Posterior cingulate gyrus (tissue), 11 donors: Measurements from ENCODE around the gene CHMP1A.
A peak's percentile ranks its signal among the peaks of the same experiment; 100 is the strongest.
"Not testable (repeated sequence)": the region's sequence is repeated elsewhere in the genome, so short reads cannot be mapped to it uniquely, and the experiment has no call there.

ENCODE experiments used
- DNase-seq, 10 donors: peaks; one replicate each; pipeline versions ENCODE4 v3.0.0 to v3.0.0-alpha.2; 2020 to 2021; ENCODE audit warnings: mixed read lengths in 3 of 10
- intact Hi-C: fragments of 100-400 bp; cut with DNase I; formaldehyde crosslinking; loops from one replicate; pipeline ENCODE4 v1.15.1; 2023

CHMP1A gene

GRCh38 chr16:89667633-89668032, 10.1 kb upstream of the CHMP1A start:
- intact Hi-C loops: no loop called here
- DNase-seq: no peak

- intact Hi-C loops: not testable (repeated sequence)
- peak in 7 of 10 donors; percentile 33 to 93 (median 54) for DNase-seq
These were observed 9.5 kb upstream of the CHMP1A start for GRCh38 chr16:89667000-89667399.

GRCh38 chr16:89664238-89664637, 6.7 kb upstream of the CHMP1A start:
- DNase-seq, intact Hi-C loops: not testable (repeated sequence)

GRCh38 chr16:89661215-89661614, 3.7 kb upstream of the CHMP1A start:
- intact Hi-C loops: no loop called here
- DNase-seq: no peak

- intact Hi-C loops: no loop called here
- DNase-seq: no peak
These were observed 2.6 kb upstream of the CHMP1A start for GRCh38 chr16:89660146-89660545.

- intact Hi-C loops: loop anchor here (5.0 kb wide), 1 partner anchor 416 kb away; no protein-coding TSS in a partner anchor
- DNase-seq: peak in 2 of 10 donors; percentile 78 to 85
These were observed 842 bp upstream of the CHMP1A start for GRCh38 chr16:89658221-89658879.

- intact Hi-C loops: loop anchor here (5.0 kb wide), 1 partner anchor 414 kb away; no protein-coding TSS in a partner anchor
- peak in 2 of 10 donors; percentile 76 to 82 for DNase-seq
These were observed 930 bp downstream of the CHMP1A start for GRCh38 chr16:89656435-89657121.

- no peak for DNase-seq
- intact Hi-C loops: loop anchor here (5.0 kb wide), 1 partner anchor 413 kb away; no protein-coding TSS in a partner anchor
These were observed 2.4 kb downstream of the CHMP1A start for GRCh38 chr16:89655062-89655643.

- intact Hi-C loops: no loop called here
- DNase-seq: no peak
These were observed 3.7 kb downstream of the CHMP1A start for GRCh38 chr16:89653656-89654295.

GRCh38 chr16:89651584-89651983, 5.9 kb downstream of the CHMP1A start:
- intact Hi-C loops: no loop called here
- peak in 7 of 10 donors; percentile 28 to 92 (median 49) for DNase-seq

GRCh38 chr16:89646906-89647305, 10.6 kb downstream of the CHMP1A start:
- intact Hi-C loops: loop anchor here (10.0 kb wide), 1 partner anchor 82 kb away; the partner anchor contains the start of gene RPL13
- DNase-seq: no peak

- intact Hi-C loops: loop anchor here (10.0 kb wide), 1 partner anchor 81 kb away; the partner anchor contains the start of gene RPL13
- peak in 1 of 10 donors; percentile 76 for DNase-seq
These were observed 11.2 kb downstream of the CHMP1A start for GRCh38 chr16:89646270-89646669.

GRCh38 chr16:89645122-89645521, 12.4 kb downstream of the CHMP1A start:
- no peak for DNase-seq
- intact Hi-C loops: loop anchor here (10.0 kb wide), 1 partner anchor 80 kb away; the partner anchor contains the start of gene RPL13

- no peak for DNase-seq
- intact Hi-C loops: loop anchor here (10.0 kb wide), 1 partner anchor 79 kb away; the partner anchor contains the start of gene RPL13
These were observed 13.7 kb downstream of the CHMP1A start for GRCh38 chr16:89643769-89644300.

GRCh38 chr16:89642574-89642973, 14.9 kb downstream of the CHMP1A start:
- intact Hi-C loops: loop anchor here (10.0 kb wide), 1 partner anchor 78 kb away; the partner anchor contains the start of gene RPL13
- no peak for DNase-seq

GRCh38 chr16:89641458-89642119, 15.9 kb downstream of the CHMP1A start:
- no peak for DNase-seq
- intact Hi-C loops: loop anchor here (10.0 kb wide), 1 partner anchor 77 kb away; the partner anchor contains the start of gene RPL13

GRCh38 chr16:89639385-89639784, 18.1 kb downstream of the CHMP1A start:
- no peak for DNase-seq
- intact Hi-C loops: no loop called here

GRCh38 chr16:89638455-89638854, 19.1 kb downstream of the CHMP1A start:
- intact Hi-C loops: no loop called here
- no peak for DNase-seq

GRCh38 chr16:89637379-89637778, 20.1 kb downstream of the CHMP1A start:
- no peak for DNase-seq
- intact Hi-C loops: no loop called here

- DNase-seq: no peak
- intact Hi-C loops: no loop called here
These were observed 20.8 kb downstream of the CHMP1A start for GRCh38 chr16:89636663-89637062.
